Measurements from ENCODE around the gene C22orf31.

- TF ChIP-seq, protein P1, sequence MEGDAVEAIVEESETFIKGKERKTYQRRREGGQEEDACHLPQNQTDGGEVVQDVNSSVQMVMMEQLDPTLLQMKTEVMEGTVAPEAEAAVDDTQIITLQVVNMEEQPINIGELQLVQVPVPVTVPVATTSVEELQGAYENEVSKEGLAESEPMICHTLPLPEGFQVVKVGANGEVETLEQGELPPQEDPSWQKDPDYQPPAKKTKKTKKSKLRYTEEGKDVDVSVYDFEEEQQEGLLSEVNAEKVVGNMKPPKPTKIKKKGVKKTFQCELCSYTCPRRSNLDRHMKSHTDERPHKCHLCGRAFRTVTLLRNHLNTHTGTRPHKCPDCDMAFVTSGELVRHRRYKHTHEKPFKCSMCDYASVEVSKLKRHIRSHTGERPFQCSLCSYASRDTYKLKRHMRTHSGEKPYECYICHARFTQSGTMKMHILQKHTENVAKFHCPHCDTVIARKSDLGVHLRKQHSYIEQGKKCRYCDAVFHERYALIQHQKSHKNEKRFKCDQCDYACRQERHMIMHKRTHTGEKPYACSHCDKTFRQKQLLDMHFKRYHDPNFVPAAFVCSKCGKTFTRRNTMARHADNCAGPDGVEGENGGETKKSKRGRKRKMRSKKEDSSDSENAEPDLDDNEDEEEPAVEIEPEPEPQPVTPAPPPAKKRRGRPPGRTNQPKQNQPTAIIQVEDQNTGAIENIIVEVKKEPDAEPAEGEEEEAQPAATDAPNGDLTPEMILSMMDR (conservative IDR thresholded peaks at IDR 0.05; ENCODE audit: low read depth, low read length): peak; percentile 88
- no peak for TF ChIP-seq EZH2phosphoT487 (IDR thresholded peaks at IDR 0.05; ENCODE audit: borderline replicate concordance, low read length)
- no peak for TF ChIP-seq EZH2 (IDR thresholded peaks at IDR 0.05; ENCODE audit: low read length, unreplicated experiment)
These were observed 21.0 kb downstream of the C22orf31 start for GRCh38 chr22:29040385-29041275.
